ENCODE measurements around the gene CSGALNACT2.

CSGALNACT2 gene

GRCh38 chr10:43226441-43226840 lies 88.2 kb downstream of the CSGALNACT2 start:
- H3K4me3 ChIP-seq (ENCODE audit: low read length) = no peak overlapping the region
- TF ChIP-seq, protein P1, sequence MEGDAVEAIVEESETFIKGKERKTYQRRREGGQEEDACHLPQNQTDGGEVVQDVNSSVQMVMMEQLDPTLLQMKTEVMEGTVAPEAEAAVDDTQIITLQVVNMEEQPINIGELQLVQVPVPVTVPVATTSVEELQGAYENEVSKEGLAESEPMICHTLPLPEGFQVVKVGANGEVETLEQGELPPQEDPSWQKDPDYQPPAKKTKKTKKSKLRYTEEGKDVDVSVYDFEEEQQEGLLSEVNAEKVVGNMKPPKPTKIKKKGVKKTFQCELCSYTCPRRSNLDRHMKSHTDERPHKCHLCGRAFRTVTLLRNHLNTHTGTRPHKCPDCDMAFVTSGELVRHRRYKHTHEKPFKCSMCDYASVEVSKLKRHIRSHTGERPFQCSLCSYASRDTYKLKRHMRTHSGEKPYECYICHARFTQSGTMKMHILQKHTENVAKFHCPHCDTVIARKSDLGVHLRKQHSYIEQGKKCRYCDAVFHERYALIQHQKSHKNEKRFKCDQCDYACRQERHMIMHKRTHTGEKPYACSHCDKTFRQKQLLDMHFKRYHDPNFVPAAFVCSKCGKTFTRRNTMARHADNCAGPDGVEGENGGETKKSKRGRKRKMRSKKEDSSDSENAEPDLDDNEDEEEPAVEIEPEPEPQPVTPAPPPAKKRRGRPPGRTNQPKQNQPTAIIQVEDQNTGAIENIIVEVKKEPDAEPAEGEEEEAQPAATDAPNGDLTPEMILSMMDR (conservative IDR thresholded peaks at IDR 0.05; ENCODE audit: low read depth, low read length) = no peak

GRCh38 chr10:43226851-43227845 lies 88.9 kb downstream of the CSGALNACT2 start:
- no peak for DNase-seq (ENCODE audit: low read depth)
- TF ChIP-seq, protein P1 (conservative IDR thresholded peaks at IDR 0.05; ENCODE audit: low read depth, low read length) = no peak
- no peak overlapping the region for H3K4me3 ChIP-seq (ENCODE audit: low read length)

More at GRCh38 chr10:43226441-43226840, 88.2 kb downstream of the CSGALNACT2 start:
- no peak for DNase-seq (ENCODE audit: low read depth)

- H3K4me3 ChIP-seq (ENCODE audit: low read length) = no peak overlapping the region
- TF ChIP-seq, protein P1 (conservative IDR thresholded peaks at IDR 0.05; ENCODE audit: low read depth, low read length) = no peak
These were observed 89.9 kb downstream of the CSGALNACT2 start for GRCh38 chr10:43227911-43228782.

DNA sequence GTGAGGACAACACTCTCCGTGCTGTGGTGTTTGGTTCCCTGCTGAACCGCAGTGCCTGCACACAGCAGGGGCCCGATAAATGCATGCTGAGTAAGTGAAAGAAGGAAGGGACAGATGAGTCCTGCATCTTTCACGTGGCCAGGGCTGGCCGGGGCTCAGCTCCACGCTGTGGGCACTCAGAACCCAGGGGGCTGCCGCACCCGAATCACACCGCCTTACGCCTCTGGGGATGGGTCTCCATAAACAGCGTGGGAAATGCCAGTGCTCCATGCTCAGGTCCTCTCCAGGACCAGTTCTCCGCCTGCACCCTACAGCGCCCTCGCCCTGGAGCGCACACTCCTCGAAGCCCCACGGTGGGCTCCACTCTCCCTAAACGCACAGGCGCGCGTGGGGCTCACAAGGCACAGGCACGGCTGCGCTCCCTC lies 90.5 kb downstream of the CSGALNACT2 start:
- no peak for DNase-seq (ENCODE audit: low read depth)
- TF ChIP-seq, protein P1 (conservative IDR thresholded peaks at IDR 0.05; ENCODE audit: low read depth, low read length) = no peak
- H3K4me3 ChIP-seq (ENCODE audit: low read length) = no peak overlapping the region

More at GRCh38 chr10:43227911-43228782, 89.9 kb downstream of the CSGALNACT2 start:
- DNase-seq (ENCODE audit: low read depth) = no peak

GRCh38 chr10:43229208-43230061 lies 91.2 kb downstream of the CSGALNACT2 start:
- no peak for DNase-seq (ENCODE audit: low read depth)
- TF ChIP-seq, protein P1 (conservative IDR thresholded peaks at IDR 0.05; ENCODE audit: low read depth, low read length) = no peak
- no peak overlapping the region for H3K4me3 ChIP-seq (ENCODE audit: low read length)

Data from retinal pigment epithelial cell (primary cell).